Gastroesophageal sphincter (tissue), 3 donors: ENCODE results near the gene CDH23.

ENCODE experiments used
- POLR2A ChIP-seq, 2 donors: fragments of 450-650 bp; IDR thresholded peaks; one replicate each; pipeline ENCODE4 v1.6.1; 2017; ENCODE audit warnings: antibody characterized with exemption in 2 of 2, mild to moderate bottlenecking in 2 of 2, moderate library complexity in 1 of 2
- TF ChIP-seq, protein P1 (sequence below), 4 experiments: fragments of 200-600 bp in 2 of 4; fragments of 450-650 bp in 2 of 4; sonication (generic) in 1 of 4; IDR thresholded peaks; one replicate each; pipeline ENCODE4 v1.5.1; 2017 to 2019; ENCODE audit warnings: antibody characterized with exemption in 4 of 4, mild to moderate bottlenecking in 2 of 4, moderate library complexity in 2 of 4

- no peak for TF ChIP-seq POLR2A (IDR thresholded peaks at IDR 0.05)
- TF ChIP-seq, protein P1, sequence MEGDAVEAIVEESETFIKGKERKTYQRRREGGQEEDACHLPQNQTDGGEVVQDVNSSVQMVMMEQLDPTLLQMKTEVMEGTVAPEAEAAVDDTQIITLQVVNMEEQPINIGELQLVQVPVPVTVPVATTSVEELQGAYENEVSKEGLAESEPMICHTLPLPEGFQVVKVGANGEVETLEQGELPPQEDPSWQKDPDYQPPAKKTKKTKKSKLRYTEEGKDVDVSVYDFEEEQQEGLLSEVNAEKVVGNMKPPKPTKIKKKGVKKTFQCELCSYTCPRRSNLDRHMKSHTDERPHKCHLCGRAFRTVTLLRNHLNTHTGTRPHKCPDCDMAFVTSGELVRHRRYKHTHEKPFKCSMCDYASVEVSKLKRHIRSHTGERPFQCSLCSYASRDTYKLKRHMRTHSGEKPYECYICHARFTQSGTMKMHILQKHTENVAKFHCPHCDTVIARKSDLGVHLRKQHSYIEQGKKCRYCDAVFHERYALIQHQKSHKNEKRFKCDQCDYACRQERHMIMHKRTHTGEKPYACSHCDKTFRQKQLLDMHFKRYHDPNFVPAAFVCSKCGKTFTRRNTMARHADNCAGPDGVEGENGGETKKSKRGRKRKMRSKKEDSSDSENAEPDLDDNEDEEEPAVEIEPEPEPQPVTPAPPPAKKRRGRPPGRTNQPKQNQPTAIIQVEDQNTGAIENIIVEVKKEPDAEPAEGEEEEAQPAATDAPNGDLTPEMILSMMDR (IDR thresholded peaks at IDR 0.05) = no peak
These were observed 412.9 kb downstream of the CDH23 start for GRCh38 chr10:71809628-71810027.
